GM23338 (cell line): ENCODE data around the gene TRPC4AP.

Source experiments
- CREB1 ChIP-seq: fragments of 250-450 bp; sonication (Bioruptor Pico); IDR thresholded peaks from 2 replicates; pipeline ENCODE4 v1.5.0; 2020; ENCODE audit warnings: low read depth, mild to moderate bottlenecking, moderate library complexity
- CTCF ChIP-seq, 2 experiments: fragments of 200-600 bp in 1 of 2; sonication (generic) in 1 of 2; conservative IDR thresholded peaks; 2 replicates each; pipeline versions ENCODE4 v1.5.1 to v1.6.1; 2016 to 2017; ENCODE audit warnings: antibody characterized with exemption in 2 of 2, low read depth in 2 of 2, mild to moderate bottlenecking in 2 of 2, moderate library complexity in 1 of 2
- ETS1 ChIP-seq: IDR thresholded peaks from 2 replicates; pipeline ENCODE4 v1.6.1; 2016; ENCODE audit warnings: antibody characterized with exemption
- EZH2 ChIP-seq: fragments of 200-600 bp; sonication (generic); IDR thresholded peaks from one replicate; pipeline ENCODE4 v1.8.0; 2017; ENCODE audit warnings: antibody characterized with exemption, mild to moderate bottlenecking, low read depth; ENCODE audit not compliant: unreplicated experiment
- EZH2phosphoT487 ChIP-seq: fragments of 200-600 bp; sonication (generic); IDR thresholded peaks from one replicate; pipeline ENCODE4 v1.8.1; 2018; ENCODE audit warnings: antibody characterized with exemption; ENCODE audit not compliant: unreplicated experiment
- JUNB ChIP-seq: IDR thresholded peaks from one replicate; pipeline ENCODE4 v1.6.1; 2016; ENCODE audit warnings: antibody characterized with exemption; ENCODE audit not compliant: unreplicated experiment
- NANOG ChIP-seq: IDR thresholded peaks from 2 replicates; pipeline ENCODE4 v1.6.1; 2016; ENCODE audit warnings: antibody characterized with exemption, borderline replicate concordance
- POLR2AphosphoS5 ChIP-seq: IDR thresholded peaks from 2 replicates; pipeline ENCODE4 v1.6.1; 2016; ENCODE audit warnings: antibody characterized with exemption, low read depth
- REST ChIP-seq: IDR thresholded peaks from one replicate; pipeline ENCODE4 v1.6.1; 2018; ENCODE audit warnings: antibody characterized with exemption; ENCODE audit not compliant: unreplicated experiment
- STAT1 ChIP-seq: IDR thresholded peaks from one replicate; pipeline ENCODE4 v1.6.1; 2016; ENCODE audit warnings: antibody characterized with exemption; ENCODE audit not compliant: unreplicated experiment
- ZNF114 ChIP-seq: fragments of 250-450 bp; sonication (Bioruptor Pico); IDR thresholded peaks from 2 replicates; pipeline ENCODE4 v1.5.0; 2020; ENCODE audit warnings: mild to moderate bottlenecking, moderate library complexity
- ZNF331 ChIP-seq: fragments of 250-450 bp; sonication (Bioruptor Pico); IDR thresholded peaks from 2 replicates; pipeline ENCODE4 v1.5.0; 2020; ENCODE audit warnings: low read depth, mild to moderate bottlenecking, moderate library complexity

- TF ChIP-seq EZH2: no peak
- TF ChIP-seq ZNF331 (CRISPR knock-in tag): no peak
- no peak for TF ChIP-seq CTCF (conservative IDR thresholded peaks at IDR 0.05; ENCODE audit: low read depth in 2 of 2)
- no peak for TF ChIP-seq ETS1
- no peak for TF ChIP-seq EZH2phosphoT487
- TF ChIP-seq POLR2AphosphoS5: no peak
- no peak for TF ChIP-seq CREB1 (CRISPR knock-in tag)
- TF ChIP-seq NANOG: no peak
- TF ChIP-seq ZNF114 (CRISPR knock-in tag): no peak
- TF ChIP-seq JUNB: no peak
- no peak for TF ChIP-seq REST
- no peak for TF ChIP-seq STAT1
These were observed 14.3 kb upstream of the TRPC4AP start for GRCh38 chr20:35106827-35107380.
